Activated naive CD8-positive, alpha-beta T cell (primary cell): ENCODE data around the gene TFB2M.

Source experiments
- H3K27ac Mint-ChIP-seq: one replicate; pipeline ENCODE4 v1.8.0; 2021; ENCODE audit warnings: mixed read lengths
- H3K27me3 Mint-ChIP-seq: one replicate; pipeline ENCODE4 v1.8.0; 2021; ENCODE audit warnings: mixed read lengths
- H3K36me3 Mint-ChIP-seq: one replicate; pipeline ENCODE4 v1.8.0; 2021; ENCODE audit warnings: mixed read lengths
- H3K4me1 Mint-ChIP-seq: one replicate; pipeline ENCODE4 v1.8.0; 2021; ENCODE audit warnings: low read depth, mixed read lengths
- H3K4me3 Mint-ChIP-seq: one replicate; pipeline ENCODE4 v1.8.0; 2021; ENCODE audit warnings: mild to moderate bottlenecking, mixed read lengths
- H3K9me3 Mint-ChIP-seq: one replicate; pipeline ENCODE4 v1.8.0; 2021; ENCODE audit warnings: low read depth, mixed read lengths

The TFB2M gene

DNA sequence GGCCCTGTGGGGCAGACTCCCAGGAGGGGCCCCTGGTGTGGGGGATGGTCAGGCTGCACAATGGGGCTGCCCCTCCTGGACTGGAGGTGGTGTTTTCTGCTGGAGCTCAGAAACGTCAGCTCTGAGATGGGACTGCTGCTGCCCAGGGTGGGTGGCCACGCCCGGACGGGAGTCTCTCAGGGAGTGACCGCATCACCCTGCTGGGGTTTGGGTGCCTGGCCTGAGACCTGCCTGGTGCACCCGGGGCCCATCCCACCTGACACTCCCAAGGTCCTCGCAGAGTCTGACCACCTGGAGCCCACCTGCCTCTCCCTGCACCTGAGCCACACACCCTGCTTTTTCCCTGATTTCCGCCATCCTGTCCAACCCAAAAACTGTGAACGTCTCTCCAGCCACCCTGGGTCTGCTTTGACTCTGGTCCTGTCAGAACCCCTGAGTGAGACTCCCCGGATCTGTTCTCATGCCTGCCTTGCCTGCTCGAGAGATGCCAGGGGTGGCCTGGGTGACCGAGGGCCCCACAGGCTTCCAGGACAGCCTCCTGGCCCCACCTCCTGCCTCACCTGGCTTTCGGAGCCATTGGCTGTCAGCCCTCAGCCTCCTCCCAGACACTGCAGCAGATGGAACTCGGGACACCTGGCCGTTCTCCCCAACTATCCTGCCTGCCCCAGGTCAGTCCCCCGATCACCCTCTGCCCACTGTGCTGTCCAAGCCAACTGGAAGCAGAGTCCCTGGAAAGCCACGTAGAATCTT lies 47.4 kb downstream of the TFB2M start:
- no peak overlapping the region for H3K27ac Mint-ChIP-seq
- no peak overlapping the region for H3K4me3 Mint-ChIP-seq

DNA sequence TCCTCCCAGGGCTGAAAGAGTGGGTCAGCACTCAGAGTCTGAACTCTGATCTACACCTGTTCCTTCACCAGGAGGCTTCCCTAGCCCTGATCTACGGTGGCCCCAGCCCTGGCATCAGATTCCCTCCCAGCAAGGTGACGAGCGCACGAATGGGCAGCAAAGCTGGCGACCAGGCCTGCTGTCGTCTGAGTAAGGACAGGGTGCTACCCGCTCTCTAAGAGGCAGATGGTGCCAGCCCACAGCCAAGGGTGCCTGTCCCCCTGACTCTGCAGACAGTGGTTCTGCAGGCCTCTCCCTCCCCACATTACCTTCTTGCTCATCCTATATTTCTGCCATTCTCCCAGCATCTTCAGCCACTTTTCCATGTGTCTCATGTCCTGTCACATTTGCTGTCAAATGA lies 48.7 kb downstream of the TFB2M start:
- Mint-ChIP-seq H3K36me3 (peaks cover 2% of the 10 kb centered on the region), H3K27ac (no peak overlapping the region), H3K4me3 (no peak overlapping the region), H3K9me3 (peaks cover 7% of the 10 kb centered on the region), H3K4me1 (no peaks in the 10 kb centered on the region), H3K27me3 (no peaks in the 10 kb centered on the region)

More for the DNA sequence above, 47.4 kb downstream of the TFB2M start:
- H3K9me3 Mint-ChIP-seq = peaks cover 7% of the 10 kb centered on the region
- peaks cover 2% of the 10 kb centered on the region for H3K36me3 Mint-ChIP-seq
- H3K4me1 Mint-ChIP-seq = no peaks in the 10 kb centered on the region
- H3K27me3 Mint-ChIP-seq = no peaks in the 10 kb centered on the region

DNA sequence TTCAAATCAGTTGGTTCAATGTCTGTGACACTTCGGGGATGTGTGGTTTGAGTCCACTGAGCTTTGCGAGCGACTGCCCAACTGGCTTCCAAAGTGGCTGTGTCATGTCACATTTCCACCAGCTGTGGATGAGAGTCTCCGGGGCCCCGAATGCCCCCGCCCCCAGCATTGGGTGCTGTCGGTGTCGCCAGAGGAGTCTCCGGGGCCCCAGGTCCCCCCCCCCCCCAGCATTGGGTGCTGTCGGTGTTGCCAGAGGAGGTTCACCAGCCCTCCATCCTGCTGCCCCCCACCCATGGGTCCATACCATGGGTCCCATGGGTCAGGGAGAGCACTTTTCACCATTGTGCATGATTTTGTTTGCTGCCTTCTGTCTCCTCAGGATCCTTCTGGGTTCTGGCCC lies 49.9 kb downstream of the TFB2M start:
- no peaks in the 10 kb centered on the region for H3K4me1 Mint-ChIP-seq
- H3K27ac Mint-ChIP-seq = no peak overlapping the region
- H3K27me3 Mint-ChIP-seq = no peaks in the 10 kb centered on the region
- peaks cover 7% of the 10 kb centered on the region for H3K9me3 Mint-ChIP-seq
- no peak overlapping the region for H3K4me3 Mint-ChIP-seq
- peaks cover 2% of the 10 kb centered on the region for H3K36me3 Mint-ChIP-seq

DNA sequence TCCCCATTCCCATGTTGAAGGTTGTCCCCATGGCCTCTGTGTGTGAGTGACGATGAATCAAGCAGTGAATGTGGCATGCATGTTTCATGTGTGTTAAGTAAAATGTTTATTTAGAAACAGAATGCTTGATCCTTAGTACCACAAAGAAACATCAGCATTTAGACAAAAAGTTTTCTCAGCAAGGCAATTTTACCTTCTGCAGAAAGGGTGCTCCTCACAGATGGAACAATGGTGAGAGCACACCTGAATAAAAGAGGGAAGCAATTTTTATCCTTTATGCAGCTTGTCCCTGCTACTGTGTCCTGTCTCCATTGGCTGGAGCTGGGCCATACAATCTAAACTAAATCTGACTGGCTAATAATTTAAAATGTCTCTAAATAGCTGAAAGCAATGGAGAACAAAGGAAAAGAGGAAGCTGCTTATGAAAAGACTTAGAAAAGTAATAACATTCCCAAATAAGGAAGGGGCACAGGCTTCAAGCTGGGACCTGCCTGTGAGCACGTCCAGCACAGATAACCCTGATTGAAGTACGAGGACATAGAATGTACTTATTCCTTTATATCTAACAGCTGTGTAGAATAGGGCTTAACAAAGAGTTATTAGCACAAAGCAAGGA lies 50.6 kb downstream of the TFB2M start:
- Mint-ChIP-seq H3K9me3 (peaks cover 7% of the 10 kb centered on the region), H3K27ac (no peak overlapping the region), H3K4me1 (no peaks in the 10 kb centered on the region), H3K27me3 (no peaks in the 10 kb centered on the region), H3K36me3 (peaks cover 2% of the 10 kb centered on the region), H3K4me3 (no peak overlapping the region)

DNA sequence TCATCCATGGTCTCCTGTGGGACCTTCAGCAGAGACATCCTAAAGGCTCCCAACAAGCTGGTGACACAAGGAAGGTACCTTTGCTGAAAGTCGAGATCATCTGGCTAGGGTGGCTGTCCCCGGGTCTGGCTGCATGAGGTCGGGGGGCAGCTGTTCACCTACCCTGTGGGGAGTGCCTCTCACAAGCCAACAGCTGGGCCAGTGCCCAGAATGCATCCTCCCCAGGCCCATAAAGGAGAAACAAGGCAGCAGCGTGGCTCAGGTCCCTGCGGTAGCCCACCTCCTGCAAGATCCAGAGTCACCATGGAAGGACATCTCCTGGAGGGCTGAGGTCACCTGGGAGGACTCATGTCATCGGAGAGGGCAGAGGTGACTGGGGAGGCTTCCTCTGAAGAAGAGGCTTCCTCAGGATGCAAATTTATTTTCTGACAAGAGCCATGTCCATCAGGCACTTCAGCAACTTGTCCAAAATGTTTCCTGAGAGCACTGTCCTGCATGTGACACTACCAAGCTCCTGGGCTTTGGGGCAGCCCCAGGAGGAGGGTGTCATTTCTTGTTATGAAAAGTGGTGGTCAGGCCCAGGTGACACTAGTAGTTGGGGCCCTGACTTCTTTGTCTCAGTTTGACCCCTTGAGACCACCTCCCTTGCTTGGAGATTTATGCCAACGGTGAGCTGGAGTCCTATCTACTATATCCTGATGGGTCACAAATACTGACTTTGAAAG lies 52.3 kb downstream of the TFB2M start:
- Mint-ChIP-seq H3K27me3 (no peaks in the 10 kb centered on the region), H3K36me3 (peaks cover 2% of the 10 kb centered on the region), H3K27ac (no peak overlapping the region), H3K4me3 (no peak overlapping the region), H3K4me1 (no peaks in the 10 kb centered on the region), H3K9me3 (peaks cover 7% of the 10 kb centered on the region)

DNA sequence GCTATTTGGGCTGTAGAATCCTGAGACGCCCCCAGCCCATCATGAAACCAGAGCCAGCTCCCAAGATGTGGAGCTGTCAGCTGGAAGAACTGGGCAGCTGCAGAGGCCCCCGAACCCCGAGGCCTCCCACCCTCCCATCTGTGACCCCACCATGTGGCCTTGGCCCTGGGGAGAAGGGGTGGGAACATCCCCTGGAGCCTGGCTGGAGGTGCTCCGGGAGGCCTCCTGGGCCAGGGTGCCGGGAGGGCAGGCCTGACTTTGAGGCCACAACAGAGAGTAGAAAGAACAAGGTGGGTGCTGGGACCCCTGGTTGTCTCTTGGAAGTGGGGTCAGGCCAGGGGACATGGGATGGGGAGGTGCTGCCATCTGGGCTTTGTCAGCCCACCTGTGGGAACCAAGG lies 53.0 kb downstream of the TFB2M start:
- Mint-ChIP-seq H3K27ac (no peak overlapping the region), H3K36me3 (peaks cover 2% of the 10 kb centered on the region), H3K9me3 (peaks cover 7% of the 10 kb centered on the region), H3K4me3 (no peak overlapping the region), H3K4me1 (no peaks in the 10 kb centered on the region), H3K27me3 (no peaks in the 10 kb centered on the region)

DNA sequence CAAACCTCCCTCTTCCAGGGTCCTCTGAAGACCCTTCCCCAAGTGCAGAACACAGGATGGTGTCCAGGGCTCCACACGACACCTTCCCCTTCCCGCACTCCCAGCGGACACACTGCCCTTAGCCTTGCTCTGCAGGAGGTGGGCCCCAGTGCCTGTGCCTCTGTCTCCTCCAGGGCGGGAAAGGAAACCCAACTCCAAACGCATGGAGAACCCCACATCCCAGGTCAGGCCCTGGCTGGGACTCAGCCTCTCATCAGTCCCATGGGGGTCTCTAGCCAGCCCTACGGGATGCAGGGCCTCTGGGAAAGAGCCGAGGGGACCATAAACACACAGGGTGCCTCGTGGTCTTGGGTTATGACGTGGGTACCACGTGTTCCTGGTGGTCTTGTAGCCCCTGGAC lies 53.4 kb downstream of the TFB2M start:
- Mint-ChIP-seq H3K27me3 (no peaks in the 10 kb centered on the region), H3K4me3 (no peak overlapping the region), H3K9me3 (peaks cover 7% of the 10 kb centered on the region), H3K36me3 (peaks cover 2% of the 10 kb centered on the region), H3K27ac (no peak overlapping the region), H3K4me1 (peaks cover 1% of the 10 kb centered on the region)

DNA sequence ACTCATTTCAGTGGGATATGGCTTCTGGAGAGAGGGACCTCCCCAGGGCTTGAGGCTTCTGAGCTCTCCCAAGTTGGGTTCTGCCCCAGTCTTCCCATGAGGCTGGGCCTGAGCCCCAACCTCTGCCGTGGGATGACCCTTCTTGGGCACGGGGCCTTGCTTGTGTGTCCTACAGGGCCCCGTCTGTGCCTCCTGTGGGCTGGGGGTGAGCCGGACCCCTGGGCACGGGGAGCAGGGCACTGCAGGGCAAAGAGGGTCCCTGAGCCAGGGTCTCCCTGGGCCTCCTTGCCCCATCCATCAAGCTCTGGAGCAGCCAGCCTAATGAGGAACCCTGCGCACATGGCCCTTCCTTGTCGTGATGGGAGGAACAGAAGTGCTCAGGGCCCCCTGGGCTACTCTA lies 53.8 kb downstream of the TFB2M start:
- no peaks in the 10 kb centered on the region for H3K27me3 Mint-ChIP-seq
- no peak overlapping the region for H3K27ac Mint-ChIP-seq
- peaks cover 2% of the 10 kb centered on the region for H3K36me3 Mint-ChIP-seq
- H3K9me3 Mint-ChIP-seq = peaks cover 7% of the 10 kb centered on the region
- H3K4me3 Mint-ChIP-seq = no peak overlapping the region
- H3K4me1 Mint-ChIP-seq = peaks cover 5% of the 10 kb centered on the region

DNA sequence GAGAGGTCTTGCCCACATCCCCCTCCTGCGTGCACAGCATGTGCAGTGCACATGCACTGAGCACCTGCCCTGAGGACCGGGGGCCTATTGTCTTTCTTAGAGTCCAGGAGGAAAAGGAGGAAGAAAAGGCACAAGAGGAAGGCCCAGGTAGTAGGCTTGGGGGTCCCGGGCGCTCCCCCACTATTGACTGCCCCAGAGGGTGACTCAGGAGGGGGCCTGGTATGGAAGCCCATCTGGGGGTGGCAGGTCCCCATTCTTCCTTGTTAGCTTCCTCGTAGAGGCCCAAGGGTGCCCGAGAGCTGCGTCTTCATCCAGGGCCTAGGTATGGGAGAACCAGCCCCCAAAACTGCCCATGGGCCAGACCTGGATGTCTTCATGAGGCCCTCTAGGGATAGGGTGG lies 54.9 kb downstream of the TFB2M start:
- Mint-ChIP-seq H3K4me3 (no peak overlapping the region), H3K27me3 (no peaks in the 10 kb centered on the region), H3K4me1 (peaks cover 9% of the 10 kb centered on the region), H3K36me3 (peaks cover 2% of the 10 kb centered on the region), H3K27ac (no peak overlapping the region), H3K9me3 (peaks cover 7% of the 10 kb centered on the region)

DNA sequence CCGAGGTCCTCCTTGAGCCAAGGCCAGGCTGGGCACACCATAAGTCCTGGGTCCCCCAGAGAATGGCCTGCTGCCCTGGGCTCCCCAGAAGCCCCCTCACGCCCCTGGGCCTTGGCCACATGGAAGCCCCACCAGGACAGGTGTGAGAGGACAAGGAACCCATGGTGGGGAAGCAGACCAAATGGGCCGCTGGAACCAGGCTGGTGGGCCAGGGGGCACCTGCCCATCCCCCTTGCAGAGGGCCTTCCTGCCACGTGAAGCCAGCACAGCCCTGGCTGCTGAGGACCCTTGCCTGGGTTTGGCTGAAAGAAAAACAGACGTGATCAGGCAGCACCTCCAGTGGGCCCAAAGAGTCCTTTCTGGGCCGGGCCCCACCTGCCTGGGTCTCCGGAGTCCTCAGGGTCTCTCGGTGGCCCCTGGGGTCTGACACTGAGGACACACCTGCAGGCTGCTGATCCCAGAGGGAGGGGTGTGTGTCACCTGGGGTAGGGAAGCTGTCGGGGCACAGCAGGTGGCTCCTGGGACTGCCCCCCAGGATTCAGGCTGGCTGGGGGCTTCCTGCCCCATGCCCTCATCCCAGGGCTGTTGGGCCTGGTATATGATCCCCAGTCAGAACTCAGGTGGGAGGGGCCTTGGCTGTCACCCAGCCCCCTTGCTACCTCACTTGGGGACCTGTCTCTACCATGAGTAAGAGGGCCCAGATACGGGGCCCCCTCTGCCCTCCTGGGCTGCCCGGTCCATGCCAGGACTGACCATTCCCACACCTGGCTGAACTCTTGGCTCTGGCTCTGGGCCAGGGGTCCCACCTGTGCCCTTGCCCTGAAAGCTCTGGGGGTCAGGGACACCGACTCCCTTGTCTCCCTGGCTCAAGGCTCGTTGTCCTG lies 55.7 kb downstream of the TFB2M start:
- Mint-ChIP-seq H3K27ac (no peak overlapping the region), H3K4me1 (peaks cover 17% of the 10 kb centered on the region), H3K27me3 (no peaks in the 10 kb centered on the region), H3K4me3 (no peak overlapping the region), H3K36me3 (no peaks in the 10 kb centered on the region), H3K9me3 (peaks cover 3% of the 10 kb centered on the region)

DNA sequence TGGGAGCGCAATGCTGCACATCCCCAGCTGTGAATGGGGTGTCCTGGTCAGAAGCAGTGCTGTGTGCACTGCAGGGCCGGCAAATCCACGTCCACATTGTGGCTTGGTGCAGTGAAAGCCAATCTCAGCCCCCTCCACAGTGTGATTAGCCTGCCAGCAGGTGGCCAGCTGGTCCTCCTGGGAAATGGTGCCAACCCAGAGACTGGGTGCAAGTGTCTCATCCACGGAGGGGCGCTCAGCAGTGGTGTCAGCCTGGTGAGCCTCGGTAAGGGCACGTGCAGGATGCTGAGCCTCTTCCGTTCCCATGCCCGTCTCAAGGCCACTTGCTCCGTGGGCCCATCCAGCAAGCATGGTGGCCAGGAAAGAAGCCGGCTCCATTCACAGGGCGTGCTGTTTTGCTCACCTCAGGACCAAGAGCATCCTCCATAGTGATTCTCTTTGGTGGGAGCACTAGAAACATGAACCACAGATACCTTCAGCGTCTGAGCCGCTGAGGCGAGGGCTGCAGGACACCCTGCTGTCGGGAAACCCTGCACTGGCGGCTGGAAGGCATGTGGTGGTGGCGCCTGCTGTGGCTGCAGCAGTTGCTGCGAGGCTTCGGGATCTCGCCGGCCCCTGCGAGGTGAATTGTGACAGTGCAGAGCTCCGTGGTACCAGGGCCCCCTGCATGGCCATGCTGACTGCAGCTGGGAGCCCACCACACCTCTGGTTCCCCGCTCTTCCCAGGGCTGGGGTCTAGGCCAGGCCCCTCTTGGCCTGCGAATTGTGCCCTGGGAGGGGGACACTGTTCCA lies 57.0 kb downstream of the TFB2M start:
- Mint-ChIP-seq H3K36me3 (no peaks in the 10 kb centered on the region), H3K4me3 (no peak overlapping the region), H3K27me3 (no peaks in the 10 kb centered on the region), H3K9me3 (no peaks in the 10 kb centered on the region), H3K27ac (no peak overlapping the region), H3K4me1 (peaks cover 24% of the 10 kb centered on the region)

DNA sequence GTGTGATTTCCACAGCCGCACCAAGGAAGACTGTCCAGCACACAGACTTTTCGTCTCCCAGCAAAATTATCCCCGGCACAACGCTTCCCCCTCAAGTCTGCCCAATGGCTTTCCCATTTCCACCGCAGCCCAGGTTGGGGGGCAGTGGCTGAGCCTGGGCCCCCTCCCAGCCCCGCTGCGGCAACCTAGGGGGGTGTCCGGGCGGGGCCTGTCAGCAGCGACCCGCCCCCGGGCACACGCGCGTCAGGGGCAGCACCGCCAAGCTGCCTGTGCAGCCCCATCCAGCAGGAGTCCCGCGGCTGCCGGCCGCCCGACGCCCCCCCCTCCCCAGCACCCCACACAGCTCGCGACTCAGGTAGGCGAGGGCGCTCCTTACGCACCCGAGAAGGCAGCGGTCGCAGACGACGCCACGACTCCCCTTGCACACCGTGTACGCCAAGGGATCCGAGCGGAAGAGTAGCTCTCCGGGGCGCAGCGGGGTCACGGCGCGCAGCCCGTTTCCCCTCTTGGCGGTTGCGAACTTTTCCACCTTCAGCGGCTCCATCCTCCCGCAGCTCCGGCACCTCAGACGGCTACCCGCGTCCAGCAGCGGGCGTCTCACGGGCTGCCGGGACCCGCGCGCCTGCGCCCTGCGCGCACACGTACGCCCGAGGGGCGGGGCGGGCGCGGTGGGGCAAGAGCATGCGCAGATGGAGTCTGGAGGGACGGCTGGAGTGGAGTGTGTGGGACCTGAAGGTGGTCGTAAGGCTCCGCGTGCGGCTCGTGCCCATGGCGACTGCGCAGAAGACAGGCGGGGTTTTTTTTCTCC lies 59.2 kb downstream of the TFB2M start, which contains the start of gene SMYD3:
TSS of gene SMYD3 (minus strand) at position 606 of the 808 bp plus-strand sequence.
- H3K36me3 Mint-ChIP-seq = no peaks in the 10 kb centered on the region
- peak within 1 kb of the TSS; percentile 93 for H3K4me3 Mint-ChIP-seq
- H3K27ac Mint-ChIP-seq = peak within 1 kb of the TSS; percentile 96
- H3K4me1 Mint-ChIP-seq = peaks cover 26% of the 10 kb centered on the region
- no peaks in the 10 kb centered on the region for H3K27me3 Mint-ChIP-seq
- no peaks in the 10 kb centered on the region for H3K9me3 Mint-ChIP-seq

DNA sequence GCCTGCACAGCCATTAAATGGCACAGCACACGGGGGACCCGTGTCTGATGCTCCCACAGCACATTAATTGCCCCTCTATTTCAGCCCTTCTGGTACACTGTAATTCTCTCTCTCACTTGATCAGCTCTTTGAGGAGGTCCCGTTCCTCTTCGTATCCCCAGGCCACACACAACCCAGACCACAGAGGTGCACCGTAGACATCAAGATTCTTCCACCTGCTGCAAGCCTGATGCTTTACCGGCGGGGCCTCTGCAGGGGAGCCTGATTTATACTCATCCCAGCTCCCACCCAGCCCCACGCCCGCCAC lies 59.7 kb downstream of the TFB2M start:
- H3K4me1 Mint-ChIP-seq = peaks cover 30% of the 10 kb centered on the region
- no peaks in the 10 kb centered on the region for H3K9me3 Mint-ChIP-seq
- peak overlapping the region; percentile 82 for H3K27ac Mint-ChIP-seq
- peak overlapping the region; percentile 93 for H3K4me3 Mint-ChIP-seq
- no peaks in the 10 kb centered on the region for H3K27me3 Mint-ChIP-seq
- H3K36me3 Mint-ChIP-seq = peaks cover 3% of the 10 kb centered on the region
